SHP77 (cell line): ENCODE measurements around the gene TMEM175.
"Not testable (repeated sequence)": the region's sequence is repeated elsewhere in the genome, so short reads cannot be mapped to it uniquely, and the experiment has no call there.

Source experiments
- DNase-seq, 2 experiments: peaks; one replicate each; lab custom pipeline; 2025; lab: John Stamatoyannopoulos, UW

TMEM175 gene

DNA sequence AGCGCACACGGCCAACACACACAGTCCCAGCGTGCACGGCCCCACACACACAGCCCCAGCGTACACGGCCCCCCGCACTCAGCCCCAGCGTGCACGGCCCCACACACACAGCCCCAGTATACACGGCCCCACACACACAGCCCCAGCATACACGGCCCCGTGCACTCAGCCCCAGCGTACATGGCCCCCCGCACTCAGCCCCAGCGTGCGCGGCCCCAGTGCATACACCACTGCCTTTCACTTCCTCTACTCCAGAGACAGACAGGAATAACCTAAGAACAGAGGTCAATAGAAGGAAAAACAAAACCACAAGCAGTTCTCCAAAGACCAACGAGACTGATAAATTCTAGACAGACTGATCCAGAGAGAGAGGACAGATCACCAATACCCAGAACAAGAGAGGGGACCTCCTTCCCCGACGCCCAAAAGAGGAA lies 17.2 kb upstream of the TMEM175 start:
- DNase-seq: no peak

GRCh38 chr4:915595-915994 lies 16.7 kb upstream of the TMEM175 start:
- DNase-seq: no peak

DNA sequence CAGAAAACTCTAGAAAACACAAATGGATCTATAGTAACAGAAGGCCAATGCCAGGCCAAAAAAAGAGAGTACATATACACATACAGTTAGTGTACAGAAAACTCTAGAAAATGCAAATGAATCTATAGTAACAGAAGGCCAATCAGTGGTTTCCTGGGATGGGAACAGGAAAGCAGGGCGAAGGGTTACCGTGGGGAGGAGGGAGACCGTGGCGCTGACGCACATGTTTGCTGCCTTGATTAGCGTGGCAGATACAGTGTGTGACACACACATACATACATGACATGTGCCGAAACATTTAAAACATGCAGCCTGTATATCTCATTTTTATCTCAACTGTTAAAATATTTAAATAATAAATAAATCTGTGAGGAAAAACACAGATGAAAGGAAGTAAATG lies 14.8 kb upstream of the TMEM175 start:
- no peak for DNase-seq

- DNase-seq: no peak
Measured at GRCh38 chr4:917992-918391, 14.3 kb upstream of the TMEM175 start.

GRCh38 chr4:918591-918990 lies 13.7 kb upstream of the TMEM175 start:
- DNase-seq: not testable (repeated sequence)

DNA sequence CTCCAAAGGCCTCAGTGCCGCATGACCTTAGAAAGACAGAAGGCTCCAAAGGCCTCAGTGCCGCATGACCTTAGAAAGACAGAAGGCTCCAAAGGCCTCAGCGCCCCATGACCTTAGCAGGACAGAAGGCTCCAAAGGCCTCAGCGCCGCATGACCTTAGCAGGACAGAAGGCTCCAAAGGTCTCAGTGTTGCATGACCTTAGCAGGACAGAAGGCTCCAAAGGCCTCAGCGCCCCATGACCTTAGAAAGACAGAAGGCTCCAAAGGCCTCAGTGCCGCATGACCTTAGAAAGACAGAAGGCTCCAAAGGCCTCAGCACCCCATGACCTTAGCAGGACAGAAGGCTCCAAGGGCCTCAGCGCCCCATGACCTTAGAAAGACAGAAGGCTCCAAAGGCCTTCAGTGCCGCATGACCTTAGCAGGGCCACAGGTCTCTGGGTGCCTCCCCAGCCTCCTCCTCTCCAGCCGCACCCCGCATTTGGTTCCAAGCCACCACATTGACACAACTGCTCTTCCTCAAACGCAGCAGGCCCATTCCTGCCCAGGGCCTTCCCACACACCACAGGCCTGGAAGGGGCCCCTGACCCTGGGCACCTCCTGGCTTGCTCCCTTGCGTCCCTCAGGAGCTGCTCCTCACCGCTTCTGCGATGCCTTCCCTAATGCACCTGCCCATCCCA lies 13.1 kb upstream of the TMEM175 start:
- DNase-seq: not testable (repeated sequence)

DNA sequence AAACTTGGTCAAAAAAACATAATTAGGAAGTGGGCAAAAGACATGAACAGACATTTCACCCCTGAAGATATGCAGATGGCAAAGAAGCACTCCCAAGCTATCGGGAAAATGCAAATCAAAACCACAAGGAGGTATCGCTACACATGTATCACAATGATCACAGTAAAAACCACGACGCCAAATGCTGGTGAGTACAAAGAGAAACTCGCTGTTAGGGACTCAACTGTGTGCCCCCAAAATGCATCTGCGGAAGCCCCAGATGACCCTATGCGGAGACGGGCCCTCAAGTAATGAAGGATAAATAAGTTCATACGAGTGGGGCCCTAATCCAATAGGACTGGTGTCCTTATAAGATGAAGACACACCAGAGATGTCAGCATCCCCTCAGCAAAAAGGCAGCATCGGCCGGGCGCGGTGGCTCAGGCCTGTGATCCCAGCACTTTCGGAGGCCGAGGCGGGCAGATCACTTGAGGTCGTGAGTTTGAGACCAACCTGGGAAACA lies 10.4 kb upstream of the TMEM175 start:
- no peak for DNase-seq

DNA sequence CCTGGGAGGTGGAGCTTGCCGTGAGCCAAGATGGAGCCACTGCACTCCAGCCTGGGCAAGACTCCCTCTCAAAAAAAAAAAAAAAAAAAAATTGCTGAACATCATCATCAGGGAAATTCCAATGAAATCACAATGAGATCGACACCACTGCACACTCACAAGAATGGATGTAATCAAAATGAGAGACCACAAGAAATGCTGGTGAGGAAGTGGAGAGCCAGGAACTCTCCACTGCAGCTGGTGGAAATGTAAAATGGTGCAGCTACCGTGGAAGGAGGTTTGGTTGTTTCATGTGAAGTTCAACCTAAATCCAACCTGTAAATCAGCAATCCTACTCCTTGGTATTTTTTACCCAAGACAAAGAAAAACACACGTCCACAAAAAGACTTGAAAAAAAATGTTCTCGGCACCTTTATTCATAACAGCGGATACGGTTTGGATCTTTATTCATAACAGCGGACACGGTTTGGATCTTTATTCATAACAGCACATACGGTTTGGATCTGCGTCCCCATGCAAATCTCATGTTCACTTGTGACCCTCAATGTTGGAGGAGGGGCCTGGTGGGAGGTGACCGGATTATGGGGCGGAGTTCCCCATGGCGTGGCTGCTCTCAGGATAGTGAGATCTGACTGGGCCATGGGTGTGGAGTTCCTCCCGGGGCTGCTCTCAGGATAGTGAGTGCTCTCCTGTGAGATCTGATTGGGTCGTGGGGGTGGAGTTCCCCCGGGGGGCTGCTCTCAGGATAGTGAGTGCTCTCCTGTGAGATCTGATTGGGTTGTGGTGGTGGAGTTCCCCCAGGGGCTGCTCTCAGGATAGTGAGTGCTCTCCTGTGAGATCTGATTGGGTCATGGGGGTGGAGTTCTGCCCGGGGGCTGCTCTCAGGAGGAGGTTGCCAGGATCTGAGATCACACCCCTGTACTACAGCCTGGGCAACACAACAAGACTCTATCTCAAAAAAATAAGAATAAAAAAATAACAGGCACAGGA lies 7.9 kb upstream of the TMEM175 start:
- DNase-seq: no peak

DNA sequence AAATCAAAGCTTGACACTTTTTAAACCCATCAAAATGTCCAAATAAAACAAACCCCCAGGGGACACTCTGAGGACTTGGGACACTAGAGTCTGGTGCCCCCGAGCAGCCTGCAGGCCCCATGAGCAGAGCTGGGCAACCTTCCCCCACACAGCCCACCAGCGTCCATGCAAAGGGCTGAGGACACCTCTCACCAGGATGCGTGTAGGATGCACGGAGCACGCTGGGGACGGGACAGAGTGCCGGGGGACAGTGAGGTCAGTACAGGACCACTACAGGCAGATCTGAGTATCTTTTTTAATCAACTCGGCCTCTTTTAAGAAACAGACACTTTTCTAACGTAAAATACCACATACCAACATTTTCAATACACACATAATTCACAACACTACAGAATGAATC lies 7.1 kb upstream of the TMEM175 start:
- DNase-seq: no peak

DNA sequence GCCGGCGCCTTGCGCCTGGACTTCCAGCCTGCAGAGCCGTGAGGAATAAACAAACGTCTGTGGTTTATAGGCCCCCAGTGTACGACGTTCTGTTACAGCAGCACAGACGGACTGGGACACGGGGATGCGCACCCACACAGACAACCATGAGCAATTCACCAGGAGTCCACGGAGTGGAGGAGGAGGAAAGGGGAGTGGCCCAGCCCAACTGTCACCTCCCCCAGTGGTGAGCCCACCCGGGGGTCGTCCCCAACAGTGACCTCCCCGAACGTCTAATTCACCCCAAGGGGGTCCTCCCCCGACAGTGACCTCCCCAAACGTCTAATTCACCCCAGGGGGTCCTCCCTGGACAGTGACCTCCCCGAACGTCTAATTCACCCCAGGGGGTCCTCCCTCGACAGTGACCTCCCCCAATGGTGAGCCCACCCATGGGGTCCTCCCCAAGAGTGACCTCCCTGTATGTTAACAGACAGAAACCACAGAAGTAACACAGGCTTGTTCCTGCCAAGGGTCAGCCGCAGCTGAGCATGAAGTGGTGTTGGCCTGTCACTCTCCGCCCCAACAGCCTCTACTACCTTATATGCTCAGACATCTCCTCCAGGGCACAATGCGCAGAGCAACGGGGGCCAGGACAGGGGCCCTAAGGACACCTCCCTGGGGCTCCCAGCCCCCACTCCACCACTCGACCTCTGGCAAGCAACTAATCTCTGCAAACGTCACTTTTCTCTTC lies 6.3 kb upstream of the TMEM175 start:
- DNase-seq: no peak

DNA sequence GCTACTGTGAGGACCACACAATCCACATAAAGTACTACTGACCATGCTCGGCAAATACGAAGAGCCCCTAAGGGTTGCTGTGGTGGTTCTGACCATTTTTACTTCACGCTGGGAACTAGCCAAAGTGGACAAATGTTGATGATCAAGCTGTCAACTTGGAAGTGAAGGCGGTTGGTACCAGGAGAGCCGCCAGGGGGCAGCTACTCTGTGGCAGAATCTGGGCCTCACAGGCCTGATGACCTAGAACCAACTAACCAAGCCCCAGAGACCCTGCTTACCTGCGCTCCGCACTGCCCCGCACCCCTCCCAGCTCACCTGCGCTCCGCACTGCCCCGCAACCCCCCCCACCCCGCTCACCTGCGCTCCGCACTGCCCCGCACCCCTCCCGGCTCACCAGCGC lies 5.7 kb upstream of the TMEM175 start:
- no peak for DNase-seq

GRCh38 chr4:927566-927965 lies 4.7 kb upstream of the TMEM175 start:
- not testable (repeated sequence) for DNase-seq

DNA sequence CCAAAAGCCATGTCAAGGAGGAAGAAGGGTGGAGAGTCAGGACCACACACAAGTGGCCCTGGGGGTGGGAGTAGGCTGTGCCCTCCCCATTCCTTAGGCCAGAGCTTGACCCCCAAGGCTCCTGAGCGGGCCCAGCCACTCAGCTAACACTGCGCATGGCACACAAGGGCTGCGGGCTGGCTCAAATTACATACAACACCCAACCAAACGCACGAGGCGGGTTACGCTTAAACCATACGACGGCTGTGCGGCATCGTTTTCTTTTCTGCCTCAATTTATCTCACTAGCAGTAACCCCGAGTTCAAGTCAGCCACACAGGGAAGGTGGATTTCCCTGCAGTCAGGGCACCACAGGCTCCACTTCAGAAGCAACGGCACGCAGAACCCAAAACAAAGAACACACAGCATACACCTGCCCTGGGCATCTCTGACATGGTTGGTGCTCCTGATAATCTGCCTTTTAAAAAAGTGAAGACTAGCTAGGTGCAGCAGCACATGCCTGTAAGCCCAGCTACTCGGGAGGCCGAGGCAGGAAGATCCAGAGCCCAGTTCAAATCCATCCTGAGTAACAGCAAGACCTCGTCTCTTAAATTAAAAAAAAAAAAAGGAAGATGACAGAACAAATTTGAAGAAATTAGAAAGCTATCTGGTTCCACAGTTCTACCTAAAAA lies 3.0 kb upstream of the TMEM175 start:
- DNase-seq: no peak

- no peak for DNase-seq
Measured at GRCh38 chr4:930028-930551, 2.2 kb upstream of the TMEM175 start.

DNA sequence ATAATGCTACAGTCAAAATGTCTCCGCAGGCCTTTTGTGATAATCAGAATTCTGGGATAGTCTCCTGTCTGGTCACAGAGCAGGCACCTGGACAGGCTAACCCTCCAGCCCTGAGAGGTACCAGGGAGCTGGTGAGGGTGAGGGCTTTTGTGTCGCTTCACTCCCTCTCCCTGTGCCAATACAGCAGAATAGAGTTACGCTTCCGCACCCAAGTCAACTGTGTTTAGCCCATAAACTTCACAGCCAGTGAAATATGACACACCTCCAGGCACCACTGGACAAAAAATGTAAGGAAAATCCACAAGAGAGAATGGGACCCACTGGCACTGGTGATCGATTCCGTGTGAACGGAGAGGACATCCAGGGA lies 1.4 kb upstream of the TMEM175 start:
- DNase-seq: no peak

- no peak for DNase-seq
Measured at GRCh38 chr4:931194-931959, 883 bp upstream of the TMEM175 start.

- DNase-seq: no peak
Measured at GRCh38 chr4:932713-933070, 432 bp downstream of the TMEM175 start.

DNA sequence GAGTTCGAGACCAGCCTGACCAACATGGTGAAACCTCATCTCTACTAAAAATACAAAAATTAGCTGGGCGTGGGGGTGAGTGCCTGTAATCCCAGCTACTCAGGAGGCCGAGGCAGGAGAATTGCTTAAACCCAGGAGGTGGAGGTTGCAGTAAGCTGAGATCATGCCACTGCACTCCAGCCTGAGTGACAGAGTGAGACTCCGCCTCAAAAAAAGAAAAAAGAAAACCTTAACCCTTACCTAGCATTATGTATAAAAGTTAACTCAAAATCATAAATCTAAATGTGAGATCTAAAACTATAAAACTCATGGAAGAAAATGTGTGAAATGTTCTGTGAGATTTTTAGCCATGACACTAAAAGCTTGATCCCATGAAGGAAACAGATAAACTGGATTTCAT lies 7.2 kb downstream of the TMEM175 start:
- DNase-seq: not testable (repeated sequence)

DNA sequence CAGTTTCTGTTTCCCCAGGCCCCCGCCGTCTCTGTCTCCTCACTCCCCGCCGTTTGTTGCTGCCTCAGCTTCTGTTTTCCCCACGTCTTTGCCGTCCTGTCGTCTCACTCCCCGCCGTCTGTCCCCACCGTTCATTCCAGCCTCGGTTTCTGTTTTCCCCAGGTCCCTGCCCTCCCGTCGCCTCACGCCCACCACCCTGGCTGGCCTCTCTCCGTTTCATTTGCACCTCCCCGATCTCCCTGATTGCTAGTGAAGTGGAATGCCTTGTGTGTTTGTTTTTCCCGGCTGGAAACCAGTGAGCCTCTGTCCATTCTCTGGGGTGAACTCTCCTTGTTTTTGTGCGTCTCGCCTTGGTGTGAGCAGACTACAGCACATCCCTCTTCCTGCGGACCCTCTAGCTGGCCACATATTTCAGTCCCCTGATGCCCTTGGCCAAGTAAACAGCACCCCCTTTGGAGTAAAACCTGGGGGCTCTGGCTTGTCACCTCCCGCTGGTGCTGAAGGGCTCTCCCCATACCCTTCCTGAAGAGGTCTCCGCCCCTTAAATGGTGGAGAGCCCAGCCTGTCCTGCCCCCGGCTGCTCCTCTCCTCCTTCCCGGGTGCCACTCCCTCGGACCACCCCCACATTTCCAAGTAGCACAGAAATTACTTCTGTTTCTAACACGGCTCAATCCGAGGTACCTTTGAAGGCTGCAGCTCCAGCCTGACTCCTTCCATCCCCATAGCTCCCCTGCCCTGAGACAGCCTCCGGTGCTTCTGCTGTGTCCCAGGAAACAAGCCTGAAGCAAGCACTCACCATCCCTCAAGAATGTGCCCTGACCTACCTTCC lies 13.2 kb downstream of the TMEM175 start:
- DNase-seq: no peak

GRCh38 chr4:946103-946450 lies 13.8 kb downstream of the TMEM175 start:
- DNase-seq: no peak
